ENCODE results near the gene TMEM131L. TPM values are rescaled to one million over a fixed set of nuclear protein-coding genes. Genes with fewer than 3 reads are reported as not detected.
"Not testable (repeated sequence)": the region's sequence is repeated elsewhere in the genome, so short reads cannot be mapped to it uniquely, and the experiment has no call there.

The TMEM131L gene
- polyA plus RNA-seq, 1 experiment: 6.0 TPM

DNA sequence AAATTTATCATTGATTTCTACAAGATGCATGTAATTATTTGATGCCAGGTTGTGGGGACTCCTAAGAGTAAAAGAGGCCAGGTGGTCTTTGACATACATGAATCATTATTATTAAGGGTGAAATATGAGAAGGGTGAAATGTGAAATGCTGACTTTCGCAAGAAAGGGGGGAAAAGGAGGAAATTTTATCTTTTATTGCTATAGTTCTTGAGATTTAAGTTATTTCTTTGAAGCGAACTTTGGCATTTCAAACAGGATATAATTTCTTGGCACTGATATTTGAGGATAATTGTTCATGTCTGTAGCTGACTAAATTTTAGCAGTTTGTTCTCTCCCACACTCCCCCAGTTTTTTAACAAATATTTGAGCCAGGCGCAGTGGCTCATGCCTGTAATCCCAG is 80.1 kb downstream of the TMEM131L start:
- H3K4me3 ChIP-seq (ENCODE audit: low read depth, low read length): no peak overlapping the region
- H3K27me3 ChIP-seq (ENCODE audit: control insufficient read depth, insufficient read depth, low read length): no peaks in the 10 kb centered on the region
- ChIA-PET POLR2A (no interaction called here), CTCF (interaction anchor here (1.4 kb wide), 1 partner anchor 113 kb away, joined by 3 read pairs; no protein-coding TSS in a partner anchor)
- no peak for DNase-seq (ENCODE audit: low read depth)
- H3K36me3 ChIP-seq (ENCODE audit: control insufficient read depth, insufficient read depth, low read length): no peaks in the 10 kb centered on the region
- TF ChIP-seq, protein P1, sequence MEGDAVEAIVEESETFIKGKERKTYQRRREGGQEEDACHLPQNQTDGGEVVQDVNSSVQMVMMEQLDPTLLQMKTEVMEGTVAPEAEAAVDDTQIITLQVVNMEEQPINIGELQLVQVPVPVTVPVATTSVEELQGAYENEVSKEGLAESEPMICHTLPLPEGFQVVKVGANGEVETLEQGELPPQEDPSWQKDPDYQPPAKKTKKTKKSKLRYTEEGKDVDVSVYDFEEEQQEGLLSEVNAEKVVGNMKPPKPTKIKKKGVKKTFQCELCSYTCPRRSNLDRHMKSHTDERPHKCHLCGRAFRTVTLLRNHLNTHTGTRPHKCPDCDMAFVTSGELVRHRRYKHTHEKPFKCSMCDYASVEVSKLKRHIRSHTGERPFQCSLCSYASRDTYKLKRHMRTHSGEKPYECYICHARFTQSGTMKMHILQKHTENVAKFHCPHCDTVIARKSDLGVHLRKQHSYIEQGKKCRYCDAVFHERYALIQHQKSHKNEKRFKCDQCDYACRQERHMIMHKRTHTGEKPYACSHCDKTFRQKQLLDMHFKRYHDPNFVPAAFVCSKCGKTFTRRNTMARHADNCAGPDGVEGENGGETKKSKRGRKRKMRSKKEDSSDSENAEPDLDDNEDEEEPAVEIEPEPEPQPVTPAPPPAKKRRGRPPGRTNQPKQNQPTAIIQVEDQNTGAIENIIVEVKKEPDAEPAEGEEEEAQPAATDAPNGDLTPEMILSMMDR (IDR thresholded peaks at IDR 0.05; ENCODE audit: insufficient read depth, low read depth, low read length): no peak

DNA sequence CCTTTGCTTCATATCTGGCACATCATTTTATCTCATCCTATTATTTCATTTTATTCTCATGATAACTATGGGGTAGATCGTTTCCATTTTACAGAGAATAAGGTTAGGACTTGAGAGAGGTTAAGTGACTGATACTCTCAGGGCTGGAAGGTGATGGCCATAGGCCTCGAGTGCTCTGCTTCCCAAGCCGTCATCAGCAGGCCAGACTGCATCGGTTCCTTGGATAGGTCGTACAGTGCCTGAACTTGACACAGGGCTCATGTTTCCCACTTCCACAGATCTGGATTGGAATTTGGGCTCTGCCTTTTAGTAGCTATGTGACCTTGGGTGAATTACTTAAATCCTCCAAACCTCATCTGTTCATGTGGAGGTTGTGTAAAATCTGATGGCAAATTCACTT is 81.4 kb downstream of the TMEM131L start:
- no peak for DNase-seq (ENCODE audit: low read depth)
- TF ChIP-seq, protein P1 (IDR thresholded peaks at IDR 0.05; ENCODE audit: insufficient read depth, low read depth, low read length): no peak
- Histone ChIP-seq H3K27me3 (ENCODE audit: control insufficient read depth, insufficient read depth, low read length) (no peaks in the 10 kb centered on the region), H3K4me3 (ENCODE audit: low read depth, low read length) (no peak overlapping the region), H3K36me3 (ENCODE audit: control insufficient read depth, insufficient read depth, low read length) (no peaks in the 10 kb centered on the region)
- CTCF ChIA-PET: interaction anchor here (1.0 kb wide), 1 partner anchor 21 kb away, joined by 3 read pairs; no protein-coding TSS in a partner anchor
- POLR2A ChIA-PET: no interaction called here

DNA sequence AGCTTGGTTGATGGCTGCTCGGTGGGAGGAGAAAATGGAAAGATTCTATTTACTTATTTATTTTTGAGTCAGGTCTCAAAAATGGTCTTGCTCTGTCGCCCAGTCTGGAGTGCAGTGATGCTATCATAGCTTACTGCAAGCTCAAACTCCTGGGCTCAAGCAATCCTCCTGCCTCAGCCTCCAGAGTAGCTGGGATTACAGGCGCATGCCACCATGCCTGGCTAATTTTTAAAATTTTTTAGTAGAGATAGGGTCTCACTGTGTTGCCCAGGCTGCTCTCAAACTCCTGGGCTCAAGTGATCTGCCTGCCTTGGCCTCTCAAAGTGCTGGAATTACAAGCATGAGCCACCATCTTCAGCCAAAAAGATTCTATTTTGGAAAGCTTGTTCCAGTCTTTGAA is 82.7 kb downstream of the TMEM131L start:
- H3K4me3 ChIP-seq (ENCODE audit: low read depth, low read length); H3K27me3 ChIP-seq (ENCODE audit: control insufficient read depth, insufficient read depth, low read length); CTCF ChIA-PET; H3K36me3 ChIP-seq (ENCODE audit: control insufficient read depth, insufficient read depth, low read length); POLR2A ChIA-PET; DNase-seq (ENCODE audit: low read depth): not testable (repeated sequence)

DNA sequence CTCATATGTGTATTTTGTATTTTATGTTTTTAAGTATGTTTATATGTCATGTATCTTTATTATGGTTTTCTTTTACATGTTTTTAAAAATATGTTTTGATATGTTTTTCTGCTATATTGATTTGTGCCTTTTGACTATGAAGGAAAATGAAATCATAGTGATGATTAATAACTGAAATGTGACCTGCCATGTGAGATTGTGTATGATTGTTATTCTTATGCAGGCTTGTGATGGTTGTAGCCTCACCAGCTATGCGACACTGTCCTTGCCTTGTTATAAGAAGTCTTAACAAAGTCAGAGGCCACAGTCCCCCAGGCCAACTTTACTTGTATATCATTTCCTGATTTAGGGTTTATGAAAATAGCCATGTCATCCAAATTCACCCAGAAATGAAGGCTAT is 83.2 kb downstream of the TMEM131L start:
- TF ChIP-seq, protein P1 (IDR thresholded peaks at IDR 0.05; ENCODE audit: insufficient read depth, low read depth, low read length): no peak
- ChIA-PET CTCF (interaction anchor here (1.7 kb wide), 1 partner anchor 19 kb away, joined by 4 read pairs; no protein-coding TSS in a partner anchor), POLR2A (no interaction called here)
- Histone ChIP-seq H3K4me3 (ENCODE audit: low read depth, low read length) (no peak overlapping the region), H3K27me3 (ENCODE audit: control insufficient read depth, insufficient read depth, low read length) (no peaks in the 10 kb centered on the region), H3K36me3 (ENCODE audit: control insufficient read depth, insufficient read depth, low read length) (no peaks in the 10 kb centered on the region)
- DNase-seq (ENCODE audit: low read depth): no peak

DNA sequence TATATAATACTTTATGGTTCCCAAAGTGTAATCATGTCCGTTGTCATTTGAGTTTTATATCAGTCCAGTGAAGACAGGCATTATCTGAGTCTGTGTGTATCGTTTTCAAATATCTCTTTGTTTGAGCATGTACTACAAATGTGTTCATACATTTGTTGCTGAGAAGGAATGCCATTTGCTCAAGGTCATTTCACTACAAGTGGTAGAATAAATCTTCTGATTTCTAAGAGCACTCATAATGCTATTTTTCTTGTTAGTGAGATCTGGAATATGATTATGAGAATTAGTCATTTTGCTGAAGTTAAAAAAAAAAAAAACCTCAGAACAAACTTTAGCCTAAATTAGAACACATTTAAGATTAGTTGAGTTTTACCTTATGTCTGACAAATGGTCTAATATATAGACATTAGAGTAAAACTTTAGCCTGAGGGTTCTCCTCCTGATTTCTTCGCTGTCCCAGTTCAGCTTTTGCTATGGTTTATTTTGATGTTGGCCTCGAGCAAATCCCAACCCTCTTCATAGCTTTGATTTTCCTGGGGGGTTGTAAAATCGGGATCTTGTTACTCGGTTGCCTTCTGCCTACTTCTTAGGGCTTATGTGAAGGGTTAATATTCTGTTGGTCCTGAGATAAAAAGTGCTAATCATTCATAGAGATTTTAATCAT is 87.1 kb downstream of the TMEM131L start:
- POLR2A ChIA-PET: no interaction called here
- Histone ChIP-seq H3K36me3 (ENCODE audit: control insufficient read depth, insufficient read depth, low read length) (no peaks in the 10 kb centered on the region), H3K4me3 (ENCODE audit: low read depth, low read length) (no peak overlapping the region), H3K27me3 (ENCODE audit: control insufficient read depth, insufficient read depth, low read length) (no peaks in the 10 kb centered on the region)
- TF ChIP-seq, protein P1 (IDR thresholded peaks at IDR 0.05; ENCODE audit: insufficient read depth, low read depth, low read length): no peak
- no peak for DNase-seq (ENCODE audit: low read depth)
- CTCF ChIA-PET: interaction anchor here (1.0 to 1.3 kb wide), 2 partner anchors 12 to 13 kb away, joined by 3 read pairs; no protein-coding TSS in a partner anchor

DNA sequence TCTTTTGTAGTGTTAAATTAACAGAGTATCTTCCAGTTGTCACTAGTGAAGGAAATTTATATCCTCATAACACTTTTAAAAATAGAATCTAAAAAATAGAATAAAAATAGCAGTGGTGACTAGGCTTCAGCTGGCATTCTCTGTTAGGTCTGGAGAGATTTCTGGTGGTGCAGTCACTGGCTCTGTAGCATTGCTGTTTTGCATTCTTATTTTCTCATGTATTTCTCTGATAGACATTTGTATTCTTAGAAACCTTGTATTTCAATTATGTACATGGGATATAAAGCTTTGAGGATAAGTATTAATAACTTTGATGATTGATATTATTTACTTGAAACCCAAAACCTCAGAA is 87.6 kb downstream of the TMEM131L start:
- CTCF ChIA-PET: interaction anchor here (1.0 kb wide), 1 partner anchor 12 kb away, joined by 3 read pairs; no protein-coding TSS in a partner anchor
- POLR2A ChIA-PET: no interaction called here

More for the DNA sequence above, 87.6 kb downstream of the TMEM131L start:
- H3K27me3 ChIP-seq (ENCODE audit: control insufficient read depth, insufficient read depth, low read length): no peaks in the 10 kb centered on the region
- H3K4me3 ChIP-seq (ENCODE audit: low read depth, low read length): no peak overlapping the region
- DNase-seq (ENCODE audit: low read depth): no peak
- TF ChIP-seq, protein P1 (IDR thresholded peaks at IDR 0.05; ENCODE audit: insufficient read depth, low read depth, low read length): no peak
- no peaks in the 10 kb centered on the region for H3K36me3 ChIP-seq (ENCODE audit: control insufficient read depth, insufficient read depth, low read length)
